GM19025 (cell line): ENCODE measurements around the gene KRT15.

Source experiments
- ATAC-seq: cut with Tn5 transposase; IDR thresholded peaks from one replicate; pipeline ENCODE4 v1.9.1; 2021; ENCODE audit warnings: mild to moderate bottlenecking, low read depth, moderate library complexity; ENCODE audit not compliant: unreplicated experiment

Gene KRT15

GRCh38 chr17:41505809-41506767 is 12.6 kb downstream of the KRT15 start:
- no peak for ATAC-seq

- no peak for ATAC-seq
Measured at GRCh38 chr17:41505007-41505808, 13.5 kb downstream of the KRT15 start, which contains the start of gene KRT13. KRT13 (minus strand) TSS chr17:41505612; CDS start chr17:41505550, 62 bp downstream.

GRCh38 chr17:41504246-41504977 is 14.3 kb downstream of the KRT15 start:
- no peak for ATAC-seq

- no peak for ATAC-seq
Measured at GRCh38 chr17:41503202-41503601, 15.5 kb downstream of the KRT15 start.

GRCh38 chr17:41500131-41500911 is 18.4 kb downstream of the KRT15 start:
- no peak for ATAC-seq

GRCh38 chr17:41499714-41500113 is 19.0 kb downstream of the KRT15 start:
- ATAC-seq, result no peak

GRCh38 chr17:41498276-41498675 is 20.4 kb downstream of the KRT15 start:
- ATAC-seq, result no peak

GRCh38 chr17:41496803-41497484 is 21.7 kb downstream of the KRT15 start:
- ATAC-seq, result no peak

GRCh38 chr17:41494524-41494923 is 24.2 kb downstream of the KRT15 start:
- ATAC-seq, result no peak

- no peak for ATAC-seq
Measured at GRCh38 chr17:41492771-41493170, 25.9 kb downstream of the KRT15 start.

GRCh38 chr17:41492351-41492750 is 26.3 kb downstream of the KRT15 start:
- ATAC-seq, result no peak

- no peak for ATAC-seq
Measured at GRCh38 chr17:41491476-41491875, 27.2 kb downstream of the KRT15 start.

- no peak for ATAC-seq
Measured at GRCh38 chr17:41490000-41490990, 28.4 kb downstream of the KRT15 start.

- no peak for ATAC-seq
Measured at GRCh38 chr17:41489531-41489930, 29.2 kb downstream of the KRT15 start, which contains the start of gene KRT36. KRT36 (minus strand) TSS chr17:41489910; CDS start chr17:41489864, 46 bp downstream.

GRCh38 chr17:41486809-41487530 is 31.7 kb downstream of the KRT15 start:
- ATAC-seq, result no peak

GRCh38 chr17:41486316-41486715 is 32.4 kb downstream of the KRT15 start:
- no peak for ATAC-seq
